SK-N-SH (cell line): Measurements from ENCODE around the gene SLC10A4. TPM values are rescaled to one million over a fixed set of nuclear protein-coding genes. Genes with fewer than 3 reads are reported as not detected.

Experiments
- CTCF ChIA-PET: fragments of 300-600, 350-600 bp; formaldehyde crosslinking; extraction: SDS; loops from one replicate; lab custom pipeline; 2021; lab: Yijun Ruan, JAX
- POLR2A ChIA-PET: fragments of 350-600 bp; sonication (Branson Sonifier 250); formaldehyde crosslinking; extraction: SDS; loops from one replicate; lab custom pipeline; 2020; ENCODE audit warnings: antibody characterized with exemption, inconsistent platforms; lab: Yijun Ruan, JAX
- DNase-seq: peaks from one replicate; pipeline ENCODE4 v3.0.0; 2012
- H2AFZ ChIP-seq: fragments of 200-600 bp; sonication (generic); 2 replicates; pipeline ENCODE4 v1.8.1; 2016; ENCODE audit warnings: antibody characterized with exemption, mild to moderate bottlenecking, low read depth
- H3F3A ChIP-seq: fragments of 200-600 bp; sonication (generic); replicated peaks from 2 replicates; pipeline ENCODE3; 2016; ENCODE audit warnings: antibody characterized with exemption, mild to moderate bottlenecking; ENCODE audit not compliant: insufficient read depth
- H3K27ac ChIP-seq, 2 experiments: fragments of 200-500 bp in 1 of 2; fragments of 200-600 bp in 1 of 2; sonication (Bioruptor generic) in 1 of 2; sonication (generic), shearing (Covaris generic) in 1 of 2; 2 replicates each; pipeline versions ENCODE4 v1.5.1 to v1.6.1; 2014 to 2016; ENCODE audit warnings: low read depth in 2 of 2, inconsistent platforms in 1 of 2, low read length in 1 of 2, mild to moderate bottlenecking in 1 of 2, mixed read lengths in 1 of 2
- H3K27me3 ChIP-seq: fragments of 200-600 bp; sonication (generic), shearing (Covaris generic); 2 replicates; pipeline ENCODE4 v1.6.1; 2016; ENCODE audit warnings: mixed run types; ENCODE audit not compliant: insufficient read depth
- H3K36me3 ChIP-seq, 2 experiments: fragments of 200-500 bp in 1 of 2; fragments of 200-600 bp in 1 of 2; sonication (Bioruptor generic) in 1 of 2; sonication (generic) in 1 of 2; replicated peaks in 1 of 2; 2 replicates each; pipeline versions ENCODE3 to v1.5.1; 2014 to 2016; ENCODE audit warnings: low read length in 1 of 2, mild to moderate bottlenecking in 1 of 2; ENCODE audit not compliant: insufficient read depth in 2 of 2, control insufficient read depth in 1 of 2
- H3K4me1 ChIP-seq, 2 experiments: fragments of 200-500 bp in 1 of 2; fragments of 200-600 bp in 1 of 2; sonication (Bioruptor generic) in 1 of 2; sonication (generic), shearing (Covaris generic) in 1 of 2; 2 replicates each; pipeline versions ENCODE4 v1.5.1 to v1.6.1; 2014 to 2016; ENCODE audit warnings: low read depth in 1 of 2, low read length in 1 of 2, mixed run types in 1 of 2; ENCODE audit not compliant: insufficient read depth in 2 of 2, control insufficient read depth in 1 of 2
- H3K4me2 ChIP-seq: fragments of 200-600 bp; sonication (generic), shearing (Covaris generic); 2 replicates; pipeline ENCODE4 v1.6.1; 2017; ENCODE audit warnings: mixed run types
- H3K4me3 ChIP-seq, 2 experiments: fragments of 200-500 bp in 1 of 2; fragments of 200-600 bp in 1 of 2; sonication (Bioruptor generic) in 1 of 2; sonication (generic), shearing (Covaris generic) in 1 of 2; 2 replicates each; pipeline versions ENCODE4 v1.5.1 to v1.8.1; 2014 to 2016; ENCODE audit warnings: low read depth in 2 of 2, inconsistent platforms in 1 of 2, low read length in 1 of 2, mild to moderate bottlenecking in 1 of 2, mixed read lengths in 1 of 2, moderate library complexity in 1 of 2
- H3K79me2 ChIP-seq: fragments of 200-600 bp; sonication (generic); 2 replicates; pipeline ENCODE4 v1.8.1; 2017; ENCODE audit warnings: mild to moderate bottlenecking; ENCODE audit not compliant: insufficient read depth
- H3K9ac ChIP-seq: fragments of 200-600 bp; sonication (generic); 2 replicates; pipeline ENCODE4 v1.6.1; 2017; ENCODE audit warnings: mixed run types
- H3K9me2 ChIP-seq: fragments of 200-600 bp; sonication (generic); 2 replicates; pipeline ENCODE4 v1.6.1; 2017; ENCODE audit warnings: mixed run types
- H3K9me3 ChIP-seq: fragments of 200-600 bp; sonication (generic); 2 replicates; pipeline ENCODE4 v1.6.1; 2017; ENCODE audit warnings: mixed run types, mild to moderate bottlenecking, moderate library complexity
- H4K20me1 ChIP-seq: fragments of 200-600 bp; sonication (generic); 2 replicates; pipeline ENCODE4 v1.6.1; 2017; ENCODE audit warnings: mild to moderate bottlenecking, mixed run types; ENCODE audit not compliant: insufficient read depth
- CHD2 ChIP-seq: fragments of 150-350 bp; IDR thresholded peaks from 2 replicates; pipeline ENCODE4 v1.6.1; 2018; ENCODE audit warnings: low read length; ENCODE audit not compliant: partially characterized antibody
- ELF1 ChIP-seq: IDR thresholded peaks from 2 replicates; pipeline ENCODE4 v1.4.0; 2012
- EP300 ChIP-seq, 2 experiments: IDR thresholded peaks; 2 replicates each; pipeline versions ENCODE4 v1.4.0 to v1.6.1; 2012; ENCODE audit warnings: borderline replicate concordance in 1 of 2, low read depth in 1 of 2, low read length in 1 of 2
- FOXM1 ChIP-seq: IDR thresholded peaks from 2 replicates; pipeline ENCODE4 v1.4.0; 2012; ENCODE audit warnings: low read depth, mild to moderate bottlenecking
- GATA2 ChIP-seq: sonication (generic); formaldehyde crosslinking; IDR thresholded peaks from 2 replicates; pipeline ENCODE4 v1.5.0; 2020; ENCODE audit warnings: mild to moderate bottlenecking, missing genetic modification reagents
- JUND ChIP-seq: IDR thresholded peaks from 2 replicates; pipeline ENCODE4 v1.4.0; 2012
- MXI1 ChIP-seq: IDR thresholded peaks from 2 replicates; pipeline ENCODE4 v1.6.1; 2012; ENCODE audit warnings: mild to moderate bottlenecking, low read depth, low read length, improper control_type of control experiment
- POLR2AphosphoS5 ChIP-seq: IDR thresholded peaks from 2 replicates; pipeline ENCODE4 v1.6.1; 2012; ENCODE audit warnings: low read depth, low read length
- RCOR1 ChIP-seq: fragments of 150-350 bp; IDR thresholded peaks from 2 replicates; pipeline ENCODE4 v1.6.1; 2017; ENCODE audit warnings: antibody characterized with exemption, low read length
- TCF12 ChIP-seq: IDR thresholded peaks from 2 replicates; pipeline ENCODE4 v1.4.0; 2012
- whole genome bisulfite sequencing: methylation state at CpG from one replicate; pipeline ENCODE4 v1.1.6; 2017; ENCODE audit warnings: low lambda C conversion rate; 5-methylcytosine and 5-hydroxymethylcytosine counted together
- polyA plus RNA-seq, 3 experiments: library from polyadenylated mRNA; depleted of rRNA; stranded (reverse); fragments of >200 nt; gene quantifications; 2 replicates each; pipeline ENCODE4 v1.2.3, GENCODE V29; 2012
- TF ChIP-seq, protein P1 (sequence below): IDR thresholded peaks from 2 replicates; pipeline ENCODE4; 2012
- TF ChIP-seq, protein P2 (sequence below): fragments of 200-600 bp; sonication (generic); IDR thresholded peaks from 2 replicates; pipeline ENCODE4 v1.6.1; 2017; ENCODE audit warnings: antibody characterized with exemption, mild to moderate bottlenecking, moderate library complexity
- TF ChIP-seq, protein P3 (sequence below): IDR thresholded peaks from 2 replicates; pipeline ENCODE4 v1.4.0; 2012; ENCODE audit warnings: low read depth, borderline replicate concordance

Gene SLC10A4
- polyA plus RNA-seq, 1 of the 3 experiments (the other 2 are of a cell fraction), result 2.5 TPM

DNA sequence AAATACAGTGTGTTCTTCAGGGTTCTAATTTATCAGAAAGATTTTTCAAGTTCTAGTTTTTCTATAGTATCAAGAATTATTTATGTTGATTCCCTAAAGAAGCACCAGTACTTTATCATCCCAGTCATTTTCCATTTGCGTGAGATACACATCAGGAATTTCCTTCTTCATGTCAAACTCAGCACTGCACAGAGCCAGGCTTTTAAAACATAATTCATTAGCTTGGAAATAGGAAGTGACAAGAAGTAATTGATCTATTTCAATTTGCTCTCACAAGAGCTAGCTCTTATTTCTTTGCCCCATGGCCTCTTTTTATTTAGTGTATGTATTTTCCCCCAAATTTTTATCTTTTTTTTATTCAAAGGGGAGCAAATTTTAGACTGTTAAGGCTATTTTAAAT lies 13.0 kb upstream of the SLC10A4 start:
- Histone ChIP-seq H3K4me3 (no peak overlapping the region), H3K9me3 (no peaks in the 10 kb centered on the region), H3K79me2 (no peaks in the 10 kb centered on the region), H3K9ac (no peak overlapping the region), H3K27ac (peak overlapping the region in 1 of 2 experiments; percentile 67; a peak in 2 of 4 replicates), H4K20me1 (no peaks in the 10 kb centered on the region), H3K27me3 (no peaks in the 10 kb centered on the region), H3K4me1 (peaks cover 15 to 19% of the 10 kb centered on the region in 2 experiments; a peak in 3 of 4 replicates), H3K36me3 (no peaks in the 10 kb centered on the region), H2AFZ (peak overlapping the region; percentile 7; the same call in 1 of the 2 replicates), H3F3A (no peaks in the 10 kb centered on the region), H3K4me2 (peak overlapping the region; percentile 10; the same call in 1 of the 2 replicates), H3K9me2 (no peaks in the 10 kb centered on the region)
- WGBS, result 27% methylated on average over 1 of the region's 1 CpG
- TF ChIP-seq FOXM1, result no peak
- peak; percentile 7; the same call in 1 of the 2 replicates for TF ChIP-seq MXI1
- TF ChIP-seq, protein P1, sequence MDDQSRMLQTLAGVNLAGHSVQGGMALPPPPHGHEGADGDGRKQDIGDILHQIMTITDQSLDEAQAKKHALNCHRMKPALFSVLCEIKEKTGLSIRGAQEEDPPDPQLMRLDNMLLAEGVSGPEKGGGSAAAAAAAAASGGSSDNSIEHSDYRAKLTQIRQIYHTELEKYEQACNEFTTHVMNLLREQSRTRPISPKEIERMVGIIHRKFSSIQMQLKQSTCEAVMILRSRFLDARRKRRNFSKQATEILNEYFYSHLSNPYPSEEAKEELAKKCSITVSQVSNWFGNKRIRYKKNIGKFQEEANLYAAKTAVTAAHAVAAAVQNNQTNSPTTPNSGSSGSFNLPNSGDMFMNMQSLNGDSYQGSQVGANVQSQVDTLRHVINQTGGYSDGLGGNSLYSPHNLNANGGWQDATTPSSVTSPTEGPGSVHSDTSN, result peak; percentile 80
- peak; percentile 7 to 80; a peak in 2 of 4 replicates for TF ChIP-seq EP300 (IDR thresholded peaks at IDR 0.05; ENCODE audit: borderline replicate concordance in 1 of 2, low read depth in 1 of 2, low read length in 1 of 2)
- peak; percentile 46 for TF ChIP-seq GATA2 (CRISPR knock-in tag)
- peak; percentile 58 for TF ChIP-seq TCF12
- TF ChIP-seq JUND, result peak; percentile 48; the same call in 1 of the 2 replicates
- TF ChIP-seq, protein P2, sequence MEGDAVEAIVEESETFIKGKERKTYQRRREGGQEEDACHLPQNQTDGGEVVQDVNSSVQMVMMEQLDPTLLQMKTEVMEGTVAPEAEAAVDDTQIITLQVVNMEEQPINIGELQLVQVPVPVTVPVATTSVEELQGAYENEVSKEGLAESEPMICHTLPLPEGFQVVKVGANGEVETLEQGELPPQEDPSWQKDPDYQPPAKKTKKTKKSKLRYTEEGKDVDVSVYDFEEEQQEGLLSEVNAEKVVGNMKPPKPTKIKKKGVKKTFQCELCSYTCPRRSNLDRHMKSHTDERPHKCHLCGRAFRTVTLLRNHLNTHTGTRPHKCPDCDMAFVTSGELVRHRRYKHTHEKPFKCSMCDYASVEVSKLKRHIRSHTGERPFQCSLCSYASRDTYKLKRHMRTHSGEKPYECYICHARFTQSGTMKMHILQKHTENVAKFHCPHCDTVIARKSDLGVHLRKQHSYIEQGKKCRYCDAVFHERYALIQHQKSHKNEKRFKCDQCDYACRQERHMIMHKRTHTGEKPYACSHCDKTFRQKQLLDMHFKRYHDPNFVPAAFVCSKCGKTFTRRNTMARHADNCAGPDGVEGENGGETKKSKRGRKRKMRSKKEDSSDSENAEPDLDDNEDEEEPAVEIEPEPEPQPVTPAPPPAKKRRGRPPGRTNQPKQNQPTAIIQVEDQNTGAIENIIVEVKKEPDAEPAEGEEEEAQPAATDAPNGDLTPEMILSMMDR, result no peak
- ChIA-PET POLR2A (no interaction called here), CTCF (interaction anchor here (0.6 to 2.6 kb wide), 7 partner anchors 8 to 35 kb away, joined by 3 to 10 read pairs (median 3); no protein-coding TSS in a partner anchor)
- DNase-seq, result no peak

DNA sequence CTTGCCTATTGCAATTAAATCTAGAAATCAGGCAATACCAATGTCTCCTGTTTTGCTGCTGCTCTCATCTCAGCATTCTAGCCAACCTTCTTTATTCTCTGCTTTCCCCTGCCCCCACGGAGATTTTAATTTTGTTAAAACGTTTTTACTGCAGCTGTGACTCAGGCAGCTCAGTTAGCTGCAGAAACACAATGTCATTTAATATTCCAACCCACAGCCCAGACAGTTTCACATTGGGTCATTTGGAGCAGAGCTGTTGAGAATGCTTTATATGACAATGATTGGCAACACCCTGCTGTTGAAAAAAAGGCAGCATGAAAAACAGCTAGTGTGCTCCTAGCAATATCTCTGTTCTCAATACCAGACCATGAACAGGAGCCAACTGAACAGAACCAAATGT lies 12.6 kb upstream of the SLC10A4 start:
- Histone ChIP-seq H3K79me2 (no peaks in the 10 kb centered on the region), H3K27me3 (no peaks in the 10 kb centered on the region), H3K4me2 (peak overlapping the region; percentile 10; the same call in 1 of the 2 replicates), H3K9me2 (no peaks in the 10 kb centered on the region), H4K20me1 (no peaks in the 10 kb centered on the region), H2AFZ (peak overlapping the region; percentile 7; the same call in 1 of the 2 replicates), H3K4me1 (peaks cover 15 to 19% of the 10 kb centered on the region in 2 experiments; a peak in 3 of 4 replicates), H3K4me3 (no peak overlapping the region), H3K27ac (peak overlapping the region in 1 of 2 experiments; percentile 67; a peak in 2 of 4 replicates), H3F3A (no peaks in the 10 kb centered on the region), H3K36me3 (no peaks in the 10 kb centered on the region), H3K9ac (no peak overlapping the region), H3K9me3 (no peaks in the 10 kb centered on the region)
- WGBS, result 4% methylated on average over 2 of the region's 2 CpGs
- no peak for DNase-seq
- POLR2A ChIA-PET, result interaction anchor here (0.8 kb wide), 1 partner anchor 13 kb away, joined by 5 read pairs; the partner anchor contains the start of gene SLC10A4
- no peak for TF ChIP-seq POLR2AphosphoS5
- no peak for TF ChIP-seq ELF1
- 0 out of 4 replicates have a peak, but pooled peaks of 1 of the 2 experiments have one; percentile 3 for TF ChIP-seq EP300 (IDR thresholded peaks at IDR 0.05; ENCODE audit: borderline replicate concordance in 1 of 2, low read depth in 1 of 2, low read length in 1 of 2)
- TF ChIP-seq, protein P3, sequence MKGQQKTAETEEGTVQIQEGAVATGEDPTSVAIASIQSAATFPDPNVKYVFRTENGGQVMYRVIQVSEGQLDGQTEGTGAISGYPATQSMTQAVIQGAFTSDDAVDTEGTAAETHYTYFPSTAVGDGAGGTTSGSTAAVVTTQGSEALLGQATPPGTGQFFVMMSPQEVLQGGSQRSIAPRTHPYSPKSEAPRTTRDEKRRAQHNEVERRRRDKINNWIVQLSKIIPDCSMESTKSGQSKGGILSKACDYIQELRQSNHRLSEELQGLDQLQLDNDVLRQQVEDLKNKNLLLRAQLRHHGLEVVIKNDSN, result no peak
- peak; percentile 21 for TF ChIP-seq CHD2
- TF ChIP-seq MXI1, result 0 out of 2 replicates have a peak, but pooled peaks have one; percentile 38
- peak; percentile 41; the same call in 1 of the 2 replicates for TF ChIP-seq RCOR1
- peak; percentile 3; the same call in 1 of the 2 replicates for TF ChIP-seq TCF12
- CTCF ChIA-PET, result interaction anchor here (0.8 to 2.6 kb wide), 5 partner anchors 9 to 34 kb away, joined by 3 to 10 read pairs (median 4); no protein-coding TSS in a partner anchor
